ENCODE measurements around the gene ATP2B2.

ATP2B2 gene

DNA sequence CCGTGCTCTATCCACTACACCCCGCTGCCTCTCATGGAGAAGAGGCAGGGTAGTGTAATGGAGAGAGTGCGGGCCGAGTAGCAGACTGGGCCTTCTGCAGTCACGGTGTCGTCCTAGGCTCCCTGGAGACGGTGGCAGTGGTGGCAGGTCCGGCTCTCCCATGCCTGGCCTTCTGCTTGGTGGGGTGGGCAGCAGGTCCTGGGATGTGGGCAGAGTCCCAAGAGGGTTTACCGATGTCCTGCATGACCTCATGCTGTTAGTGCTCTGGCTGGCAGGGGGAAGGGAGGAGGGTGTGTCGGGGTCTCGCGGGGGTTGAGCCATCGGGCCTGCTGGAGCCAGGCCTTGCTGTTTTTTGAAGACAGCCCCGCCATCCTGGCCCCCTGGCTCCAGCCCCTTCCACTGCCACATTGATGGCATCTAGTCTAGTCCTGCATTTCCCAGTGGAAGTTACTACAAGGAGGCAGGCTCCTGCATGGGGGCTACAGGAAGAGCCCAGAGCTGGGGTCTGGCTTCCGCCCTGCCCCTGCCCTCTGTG is 110.8 kb downstream of the ATP2B2 start:
- TF ChIP-seq, protein P1, sequence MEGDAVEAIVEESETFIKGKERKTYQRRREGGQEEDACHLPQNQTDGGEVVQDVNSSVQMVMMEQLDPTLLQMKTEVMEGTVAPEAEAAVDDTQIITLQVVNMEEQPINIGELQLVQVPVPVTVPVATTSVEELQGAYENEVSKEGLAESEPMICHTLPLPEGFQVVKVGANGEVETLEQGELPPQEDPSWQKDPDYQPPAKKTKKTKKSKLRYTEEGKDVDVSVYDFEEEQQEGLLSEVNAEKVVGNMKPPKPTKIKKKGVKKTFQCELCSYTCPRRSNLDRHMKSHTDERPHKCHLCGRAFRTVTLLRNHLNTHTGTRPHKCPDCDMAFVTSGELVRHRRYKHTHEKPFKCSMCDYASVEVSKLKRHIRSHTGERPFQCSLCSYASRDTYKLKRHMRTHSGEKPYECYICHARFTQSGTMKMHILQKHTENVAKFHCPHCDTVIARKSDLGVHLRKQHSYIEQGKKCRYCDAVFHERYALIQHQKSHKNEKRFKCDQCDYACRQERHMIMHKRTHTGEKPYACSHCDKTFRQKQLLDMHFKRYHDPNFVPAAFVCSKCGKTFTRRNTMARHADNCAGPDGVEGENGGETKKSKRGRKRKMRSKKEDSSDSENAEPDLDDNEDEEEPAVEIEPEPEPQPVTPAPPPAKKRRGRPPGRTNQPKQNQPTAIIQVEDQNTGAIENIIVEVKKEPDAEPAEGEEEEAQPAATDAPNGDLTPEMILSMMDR (conservative IDR thresholded peaks at IDR 0.05) = no peak
- no peak overlapping the region for H3K27ac ChIP-seq

DNA sequence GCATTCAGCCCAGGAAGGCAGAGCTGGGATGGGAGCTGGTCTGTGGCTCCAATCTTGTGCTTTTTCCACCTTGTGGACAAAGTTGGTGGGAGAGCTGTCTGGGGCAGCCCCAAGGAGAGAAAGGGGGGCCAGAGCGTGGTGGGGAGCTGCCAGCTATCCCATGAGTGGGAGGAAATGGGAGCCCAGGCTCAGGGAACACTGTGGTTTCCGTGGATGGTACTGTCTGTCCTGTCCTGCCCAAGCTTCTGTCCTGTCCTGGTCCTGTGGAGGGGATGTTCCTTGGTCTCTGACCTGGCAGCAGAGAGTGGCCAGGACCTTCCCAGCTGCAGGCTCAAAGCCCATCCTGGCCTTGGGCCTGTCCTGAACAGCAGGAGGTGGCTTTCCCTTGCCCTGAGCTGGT is 111.9 kb downstream of the ATP2B2 start:
- no peak overlapping the region for H3K27ac ChIP-seq
- TF ChIP-seq, protein P1 (conservative IDR thresholded peaks at IDR 0.05) = no peak

DNA sequence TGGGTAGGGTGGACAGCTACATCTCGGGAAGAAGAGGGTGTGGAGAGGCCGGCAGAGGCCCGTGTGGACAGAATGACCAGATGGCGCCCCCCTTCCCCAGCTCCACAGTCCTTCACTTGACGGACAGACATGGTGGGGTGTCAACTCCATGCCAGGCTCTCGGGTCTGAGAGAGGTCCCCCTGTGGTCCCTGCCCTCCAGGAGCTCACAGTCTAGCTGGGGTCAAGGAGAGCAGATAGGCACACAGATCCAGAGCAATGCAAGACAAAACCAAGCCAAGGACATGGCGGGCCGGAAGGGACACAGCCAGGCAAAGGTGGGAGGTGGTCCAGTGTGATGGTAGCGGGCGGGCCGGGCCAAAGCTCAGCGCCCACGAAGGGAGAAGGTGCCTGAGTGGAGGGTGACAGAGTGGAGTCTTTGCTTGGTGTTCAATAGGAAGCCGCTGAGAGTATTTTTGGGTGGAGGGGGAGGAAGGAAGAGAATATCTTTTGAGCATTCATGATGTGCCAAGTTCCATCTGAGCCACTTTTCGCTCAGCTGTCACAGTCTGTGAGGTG is 112.4 kb downstream of the ATP2B2 start:
- TF ChIP-seq, protein P1 (conservative IDR thresholded peaks at IDR 0.05) = no peak
- H3K27ac ChIP-seq = no peak overlapping the region

DNA sequence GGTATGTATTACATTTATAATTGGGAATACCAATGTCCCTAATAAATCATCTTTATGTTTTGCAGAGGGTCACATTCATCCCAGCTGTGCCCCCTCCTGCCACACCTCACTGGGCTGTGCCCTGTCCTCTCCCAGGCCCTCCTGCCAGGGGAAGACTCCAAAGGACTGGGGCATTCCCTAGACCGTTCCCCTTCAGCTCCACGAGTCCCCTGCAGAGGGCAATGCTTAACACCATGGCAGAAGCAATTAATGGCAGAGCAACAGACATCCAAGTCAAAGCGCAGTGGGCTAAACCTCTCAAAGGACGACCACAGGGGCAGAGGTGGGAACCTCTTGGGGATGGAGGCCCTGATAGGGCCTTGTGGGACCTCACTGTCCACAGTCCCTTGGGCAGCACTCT is 113.1 kb downstream of the ATP2B2 start:
- TF ChIP-seq, protein P1 (conservative IDR thresholded peaks at IDR 0.05) = no peak; the same call in 1 of the 2 replicates
- no peak overlapping the region for H3K27ac ChIP-seq

DNA sequence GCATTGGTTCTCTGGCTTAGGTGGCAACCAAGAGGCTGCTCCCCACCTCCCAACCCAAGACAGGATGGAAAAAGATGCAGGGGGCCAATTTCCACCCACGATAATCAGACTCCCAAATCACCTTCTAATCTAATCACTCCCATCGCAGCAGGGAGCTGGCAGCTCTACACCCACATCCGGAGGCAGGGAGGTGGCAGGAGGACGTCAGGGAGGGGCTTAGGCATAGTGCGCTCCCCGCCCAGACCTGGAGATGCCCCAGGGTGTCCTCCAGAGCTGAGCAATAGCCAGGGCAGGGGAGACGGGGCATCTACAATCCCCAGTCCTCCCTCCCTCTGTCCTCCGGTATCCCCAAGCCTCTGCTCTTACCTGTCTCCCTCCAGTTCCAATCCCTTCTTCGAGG is 114.0 kb downstream of the ATP2B2 start:
- no peak overlapping the region for H3K27ac ChIP-seq
- TF ChIP-seq, protein P1 (conservative IDR thresholded peaks at IDR 0.05) = no peak

DNA sequence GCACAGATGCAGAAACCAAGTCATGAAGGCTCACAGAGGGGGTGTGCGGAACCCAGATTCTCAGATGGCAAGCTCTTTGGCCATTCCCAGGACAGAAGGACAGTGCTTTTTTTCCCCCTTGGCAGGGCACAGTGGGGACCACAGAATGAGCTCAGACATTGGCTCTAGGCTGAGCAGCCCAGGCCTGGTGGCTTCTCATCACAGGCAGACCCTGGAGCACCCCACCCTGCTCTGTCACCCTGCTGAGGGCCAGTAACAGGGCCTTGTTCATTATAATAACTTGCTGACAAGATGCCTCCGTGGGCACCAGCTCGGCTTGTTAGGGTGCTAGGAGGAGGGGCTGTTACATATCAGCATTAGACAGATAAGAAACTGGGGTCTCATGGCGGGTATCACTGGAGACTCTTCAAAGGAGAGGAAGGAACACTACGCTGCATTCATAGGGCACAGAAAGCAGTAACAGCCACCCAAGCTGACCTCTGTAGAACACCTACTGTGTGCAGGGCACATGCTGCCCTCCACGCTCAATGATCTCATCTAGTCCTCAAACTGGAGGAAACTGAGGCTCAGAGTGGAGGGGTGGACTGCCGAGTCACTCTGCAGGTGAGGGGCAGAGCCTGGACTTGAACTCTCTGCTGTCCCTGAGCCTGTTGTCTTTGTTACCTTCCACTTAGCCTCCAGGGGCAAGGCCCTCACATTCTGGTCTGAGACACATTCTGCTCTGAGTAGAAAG is 114.6 kb downstream of the ATP2B2 start:
- TF ChIP-seq, protein P1 (conservative IDR thresholded peaks at IDR 0.05) = no peak
- no peak overlapping the region for H3K27ac ChIP-seq

DNA sequence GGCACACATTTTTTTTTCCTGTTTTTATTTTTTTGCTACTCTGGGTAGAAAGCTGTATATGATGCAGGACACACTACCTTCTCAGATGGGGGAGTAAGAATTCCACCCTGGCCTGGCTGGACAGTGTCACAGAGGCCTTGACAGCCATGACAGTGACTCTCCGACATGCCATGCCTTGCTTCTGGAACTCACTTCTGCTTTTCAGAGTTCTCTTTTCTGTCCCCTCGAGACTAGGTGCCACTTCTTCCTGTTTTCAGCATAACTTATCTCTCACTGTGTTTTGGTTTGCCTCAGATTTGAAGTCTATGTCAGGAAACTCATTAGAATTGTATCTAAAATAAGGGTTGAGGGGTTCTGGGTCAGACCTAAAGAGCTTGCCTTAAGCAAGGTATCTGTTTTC is 115.4 kb downstream of the ATP2B2 start:
- TF ChIP-seq, protein P1 (conservative IDR thresholded peaks at IDR 0.05) = no peak
- no peak overlapping the region for H3K27ac ChIP-seq
